ENCODE measurements around the gene KRTAP9-4.
A peak's percentile ranks its signal among the peaks of the same experiment; 100 is the strongest.
"Not testable (repeated sequence)": the region's sequence is repeated elsewhere in the genome, so short reads cannot be mapped to it uniquely, and the experiment has no call there.

KRTAP9-4 gene

GRCh38 chr17:41249637-41250240, at the start of gene KRTAP9-4:
TSS of gene KRTAP9-4 (plus strand) at chr17:41249687. CDS start at chr17:41249721, 34 bp downstream.
- DNase-seq: not testable (repeated sequence)

- no peak for DNase-seq
Measured at GRCh38 chr17:41211845-41212466, 37.5 kb upstream of the KRTAP9-4 start.

GRCh38 chr17:41212524-41213169, 36.8 kb upstream of the KRTAP9-4 start:
- DNase-seq: no peak

DNA sequence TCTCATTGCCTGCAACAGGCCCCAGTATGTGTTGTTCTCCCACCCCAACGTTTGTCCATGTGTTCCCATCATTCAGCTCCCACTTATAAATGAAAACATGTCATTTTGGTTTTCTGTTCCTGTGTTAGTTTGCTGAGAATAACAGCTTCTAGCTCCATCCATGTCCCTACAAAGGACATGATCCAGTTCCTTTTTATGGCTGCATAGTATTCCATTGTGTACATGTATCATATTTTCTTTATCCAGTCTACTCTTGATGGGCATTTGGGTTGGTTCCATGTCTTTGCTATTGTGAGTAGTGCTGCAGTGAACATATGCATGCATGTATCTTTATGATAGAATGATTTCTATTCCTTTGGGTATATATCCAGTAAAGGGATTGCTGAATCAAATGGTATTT, 33.8 kb upstream of the KRTAP9-4 start:
- no peak for DNase-seq

DNA sequence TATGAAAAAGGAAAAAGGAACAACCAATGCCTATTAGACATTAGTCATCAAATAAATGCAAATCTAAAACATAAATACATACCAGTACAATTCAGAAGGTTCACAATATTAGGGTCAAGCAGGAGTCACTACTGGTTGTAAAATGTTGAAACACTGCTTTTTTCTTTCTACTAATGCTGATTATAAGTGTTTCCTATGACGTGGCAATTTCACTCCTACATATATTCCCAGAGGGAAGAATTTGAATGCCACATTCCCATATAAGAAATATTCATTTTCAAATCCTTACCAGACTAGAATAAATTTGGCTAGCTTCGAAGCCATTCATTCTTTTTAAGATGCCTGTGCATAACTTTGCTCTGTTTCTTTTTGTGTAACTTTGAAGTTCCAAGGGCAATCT, 25.7 kb upstream of the KRTAP9-4 start:
- DNase-seq: peak; percentile 52

- DNase-seq: no peak
Measured at GRCh38 chr17:41226051-41226450, 23.4 kb upstream of the KRTAP9-4 start.

- not testable (repeated sequence) for DNase-seq
Measured at GRCh38 chr17:41226598-41227095, 22.8 kb upstream of the KRTAP9-4 start, which contains the start of gene KRTAP9-2. TSS of gene KRTAP9-2 (plus strand) at chr17:41226648. CDS start at chr17:41226655, 7 bp downstream.

DNA sequence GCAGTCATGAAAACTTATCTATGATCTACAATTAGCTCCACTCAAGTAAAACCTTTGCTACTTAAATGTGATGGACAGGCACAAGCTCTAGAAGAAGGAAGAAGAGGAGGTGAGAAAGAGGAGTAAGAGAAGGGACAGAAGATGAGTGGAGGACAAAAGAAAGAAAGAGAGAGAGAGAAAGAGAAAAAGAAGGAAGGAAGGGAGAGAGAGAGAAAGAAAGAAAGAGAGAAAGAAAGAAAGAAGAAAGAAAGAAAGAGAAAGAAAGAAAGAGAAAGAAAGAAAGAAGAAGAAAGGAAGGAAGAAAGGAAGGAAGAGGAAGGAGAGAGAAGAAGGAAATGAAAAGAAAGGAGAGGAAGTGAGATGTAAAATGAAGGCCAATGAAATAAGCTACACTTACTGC, 19.4 kb upstream of the KRTAP9-4 start:
- no peak for DNase-seq

- DNase-seq: no peak
Measured at GRCh38 chr17:41231731-41232130, 17.8 kb upstream of the KRTAP9-4 start.

- DNase-seq: not testable (repeated sequence)
Measured at GRCh38 chr17:41232399-41233105, 16.9 kb upstream of the KRTAP9-4 start, which contains the start of gene KRTAP9-3. TSS of gene KRTAP9-3 (plus strand) at chr17:41232449. CDS start at chr17:41232502, 53 bp downstream.

GRCh38 chr17:41237116-41237515, 12.4 kb upstream of the KRTAP9-4 start:
- DNase-seq: not testable (repeated sequence)

DNA sequence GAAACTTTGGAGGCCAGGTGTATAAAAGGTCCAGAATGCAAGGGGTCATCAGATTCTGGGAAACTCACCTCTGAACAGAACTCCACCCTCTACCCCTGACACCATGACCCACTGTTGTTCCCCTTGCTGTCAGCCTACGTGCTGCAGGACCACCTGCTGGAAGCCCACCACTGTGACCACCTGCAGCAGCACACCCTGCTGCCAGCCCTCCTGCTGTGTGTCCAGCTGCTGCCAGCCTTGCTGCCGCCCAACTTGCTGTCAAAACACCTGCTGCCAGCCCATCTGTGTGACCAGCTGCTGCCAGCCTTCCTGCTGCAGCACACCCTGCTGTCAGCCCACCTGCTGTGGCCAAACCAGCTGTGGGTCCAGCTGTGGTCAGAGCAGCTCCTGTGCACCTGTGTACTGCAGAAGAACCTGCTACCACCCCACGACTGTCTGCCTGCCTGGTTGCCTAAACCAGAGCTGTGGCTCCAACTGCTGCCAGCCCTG, 11.5 kb upstream of the KRTAP9-4 start, which contains the start of gene KRTAP9-8:
Gene KRTAP9-8 (plus strand): TSS at position 51 of the 489 bp plus-strand sequence. CDS start 53 bp downstream, at position 104.
- DNase-seq: not testable (repeated sequence)

DNA sequence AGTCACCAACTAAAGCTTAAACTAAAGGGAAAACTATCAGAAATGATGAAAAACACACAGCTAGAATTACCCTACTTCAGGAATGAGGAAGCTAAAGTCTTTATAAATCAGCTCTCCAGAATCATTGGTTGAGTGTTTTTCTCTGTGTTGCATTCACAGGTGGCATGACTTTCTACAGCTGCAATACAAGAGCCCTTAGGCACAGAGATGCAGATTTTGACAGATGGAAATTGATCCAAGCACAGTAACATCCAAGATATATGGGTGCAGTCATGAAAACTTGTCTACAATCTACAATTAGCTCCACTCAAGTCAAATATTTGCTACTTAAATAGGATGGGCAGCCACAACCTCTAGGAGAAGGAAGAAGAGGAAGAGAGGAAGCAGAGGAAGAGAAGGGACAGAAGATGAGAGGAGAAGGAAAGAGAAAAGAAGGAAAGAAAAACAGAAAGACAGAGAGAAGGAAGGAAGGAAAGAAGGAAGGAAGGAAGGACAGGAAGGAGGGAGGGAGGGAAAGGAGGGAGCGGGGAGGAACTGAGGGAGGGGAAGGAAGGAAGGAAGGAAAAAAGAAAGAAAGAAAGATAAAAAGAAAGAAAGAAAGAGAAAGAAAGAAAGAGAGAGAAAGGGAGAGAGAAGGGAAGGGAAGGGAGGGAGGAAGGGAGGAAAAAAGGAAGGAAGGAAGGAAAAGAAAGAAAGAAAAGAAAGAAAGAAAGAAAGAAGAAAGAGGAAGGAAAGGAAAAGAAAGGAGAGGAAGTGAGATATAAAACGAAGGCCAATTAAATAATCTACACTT, 2.3 kb upstream of the KRTAP9-4 start:
- DNase-seq: not testable (repeated sequence)

- DNase-seq: no peak
Measured at GRCh38 chr17:41251261-41251660, 1.8 kb downstream of the KRTAP9-4 start.

DNA sequence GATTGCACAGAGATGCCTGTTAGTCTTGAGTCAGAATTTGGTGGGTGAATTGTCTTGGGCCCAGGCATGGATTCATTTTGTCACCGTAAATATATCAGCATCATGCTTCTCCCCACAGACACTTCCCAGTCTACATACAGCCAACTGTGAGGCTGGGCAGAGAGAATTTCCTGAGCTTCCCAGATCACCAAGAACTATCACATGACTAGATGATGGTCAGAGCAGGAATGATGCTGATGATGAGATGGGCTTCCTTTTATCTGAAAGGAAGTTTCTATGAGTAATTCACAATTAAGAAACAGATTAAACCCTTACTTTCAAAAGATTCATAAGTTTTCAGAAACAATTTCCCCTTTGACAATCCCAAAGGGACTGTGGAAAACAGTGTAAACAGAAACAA, 5.4 kb downstream of the KRTAP9-4 start:
- no peak for DNase-seq

GRCh38 chr17:41255381-41256290, 6.1 kb downstream of the KRTAP9-4 start, which contains the start of gene KRTAP9-9:
TSS of gene KRTAP9-9 (plus strand) at chr17:41255384.
- DNase-seq: not testable (repeated sequence)

- no peak for DNase-seq
Measured at GRCh38 chr17:41256291-41256685, 6.8 kb downstream of the KRTAP9-4 start.

GRCh38 chr17:41258406-41258805, 8.9 kb downstream of the KRTAP9-4 start:
- no peak for DNase-seq

GRCh38 chr17:41263212-41263611, 13.7 kb downstream of the KRTAP9-4 start:
- DNase-seq: no peak

DNA sequence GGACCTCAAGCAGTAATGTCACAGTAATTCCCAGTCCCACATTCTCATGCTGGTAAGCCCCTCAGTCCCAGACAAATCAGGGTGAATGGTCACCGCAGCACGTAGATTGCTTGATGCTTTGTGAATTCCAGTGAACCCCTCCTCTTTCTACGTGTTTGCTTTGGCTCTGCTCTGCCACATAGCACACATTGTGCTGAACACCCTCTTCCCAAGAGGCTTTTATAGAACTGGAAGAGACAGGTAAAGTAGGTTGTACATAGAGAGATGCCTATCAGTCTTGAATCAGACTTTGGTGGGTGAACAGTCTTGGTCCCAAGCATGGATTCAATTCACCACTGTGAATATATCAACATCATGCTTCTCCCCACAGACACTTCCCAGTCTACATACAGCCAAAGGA, 15.1 kb downstream of the KRTAP9-4 start:
- DNase-seq: no peak

GRCh38 chr17:41265078-41265477, 15.6 kb downstream of the KRTAP9-4 start, which contains the start of gene KRTAP9-6:
TSS of gene KRTAP9-6 (plus strand) at chr17:41265378. CDS start at chr17:41265378, 0 bp downstream.
- DNase-seq: no peak

Measured in NCI-H226 (cell line).